ENCODE data around the gene GMPPA.

The GMPPA gene

DNA sequence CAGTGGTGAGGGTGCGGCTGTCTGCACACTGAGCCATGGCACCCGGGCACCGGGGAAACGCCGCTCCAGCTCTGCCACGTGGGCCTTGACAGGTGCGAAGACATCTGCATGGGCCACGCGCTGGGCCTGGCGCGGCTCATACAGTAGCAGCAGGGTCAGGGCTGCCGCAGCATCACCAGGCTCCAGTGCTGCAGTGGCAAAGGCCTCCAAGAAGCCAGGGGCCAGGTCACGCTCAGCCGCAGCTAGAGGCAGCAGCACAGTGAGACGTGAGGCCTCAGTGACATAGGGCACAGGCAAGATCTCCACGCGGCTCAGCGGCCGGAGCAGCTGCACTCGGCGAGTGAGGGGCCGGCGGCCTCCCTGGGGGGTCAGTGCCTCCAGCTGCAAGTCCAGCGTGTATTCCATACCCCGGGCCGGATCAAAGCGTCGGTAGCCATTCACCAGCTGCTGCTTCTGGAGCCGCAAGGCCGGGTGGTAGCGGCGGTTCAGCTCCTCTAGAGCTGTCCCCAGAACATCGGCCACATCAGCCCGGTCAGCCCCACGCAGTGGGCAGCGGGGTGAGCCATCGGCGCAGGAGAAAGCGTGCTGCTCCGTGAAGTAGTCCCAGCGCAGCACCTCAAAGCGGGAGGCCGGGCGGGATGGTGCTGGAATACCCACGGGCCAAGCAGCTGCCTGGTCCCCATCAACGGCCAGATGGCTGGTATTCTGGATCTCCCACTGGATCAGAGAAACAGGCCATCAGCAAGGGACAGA, 41.4 kb downstream of the GMPPA start:
- DNase-seq (ENCODE audit: low spot score) = no peak

DNA sequence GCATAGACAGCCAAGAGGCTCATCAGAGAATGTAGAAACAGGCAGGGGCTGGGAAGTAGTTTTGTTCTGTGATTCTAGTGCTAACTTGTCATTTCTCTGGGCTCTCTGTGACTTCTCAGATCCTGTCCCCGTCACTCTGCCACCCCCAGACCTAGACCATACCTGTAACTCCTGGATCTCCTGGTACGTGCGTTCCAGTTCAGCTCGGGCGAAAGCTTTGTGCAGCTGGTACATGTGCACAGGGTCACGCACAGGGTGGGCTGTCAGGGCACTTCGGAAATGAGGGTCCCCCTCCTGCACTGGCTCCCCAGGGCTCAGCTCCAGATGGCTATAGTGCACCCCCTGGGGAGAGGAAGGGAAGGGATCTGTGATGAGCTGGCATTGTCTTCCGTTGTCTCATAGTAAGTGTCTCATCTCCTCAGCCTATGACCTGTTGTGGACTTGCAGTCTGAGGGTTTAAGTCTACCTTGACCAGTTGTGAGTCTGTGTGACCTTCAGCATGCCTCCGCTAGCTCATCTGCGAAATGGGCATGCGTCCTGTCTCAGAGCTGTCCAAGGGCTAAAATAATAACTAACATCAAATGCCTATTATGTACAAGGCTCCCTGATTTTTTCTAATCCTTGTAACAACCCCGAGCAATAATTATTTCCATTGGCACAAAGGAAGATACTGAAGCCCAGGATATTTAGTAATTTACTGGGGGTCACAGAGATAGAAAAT, 42.3 kb downstream of the GMPPA start:
- no peak for DNase-seq (ENCODE audit: low spot score)

- peak; percentile 89 for DNase-seq (ENCODE audit: low spot score)
Measured at GRCh38 chr2:219541611-219542180, 43.0 kb downstream of the GMPPA start.

- DNase-seq (ENCODE audit: low spot score) = no peak
Measured at GRCh38 chr2:219542931-219543595, 44.4 kb downstream of the GMPPA start.

GRCh38 chr2:219543596-219544358, 45.1 kb downstream of the GMPPA start, which contains the start of the genes CHPF and TMEM198:
Gene CHPF, minus strand, starts transcription at chr2:219543809. Its CDS starts 271 bp downstream, at chr2:219543538.
Gene TMEM198, plus strand, starts transcription at chr2:219544028. Its CDS starts 700 bp downstream, at chr2:219544728.
- DNase-seq (ENCODE audit: low spot score) = peak; percentile 94

GRCh38 chr2:219544567-219544966, 45.9 kb downstream of the GMPPA start:
- no peak for DNase-seq (ENCODE audit: low spot score)

GRCh38 chr2:219545295-219545942, 46.7 kb downstream of the GMPPA start:
- DNase-seq (ENCODE audit: low spot score) = no peak

GRCh38 chr2:219545943-219546352, 47.3 kb downstream of the GMPPA start:
- no peak for DNase-seq (ENCODE audit: low spot score)

DNA sequence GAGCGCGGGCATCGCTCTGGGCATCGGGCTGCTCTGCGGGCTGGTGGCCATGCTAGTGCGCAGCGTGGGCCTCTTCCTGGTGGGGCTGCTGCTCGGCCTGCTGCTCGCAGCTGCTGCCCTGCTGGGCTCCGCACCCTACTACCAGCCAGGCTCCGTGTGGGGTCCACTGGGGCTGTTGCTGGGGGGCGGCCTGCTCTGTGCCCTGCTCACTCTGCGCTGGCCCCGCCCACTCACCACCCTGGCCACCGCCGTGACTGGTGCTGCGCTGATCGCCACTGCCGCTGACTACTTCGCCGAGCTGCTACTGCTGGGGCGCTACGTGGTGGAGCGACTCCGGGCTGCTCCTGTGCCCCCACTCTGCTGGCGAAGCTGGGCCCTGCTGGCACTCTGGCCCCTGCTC, 48.9 kb downstream of the GMPPA start:
- DNase-seq (ENCODE audit: low spot score) = no peak

GRCh38 chr2:219548990-219549389, 50.3 kb downstream of the GMPPA start:
- DNase-seq (ENCODE audit: low spot score) = no peak

DNA sequence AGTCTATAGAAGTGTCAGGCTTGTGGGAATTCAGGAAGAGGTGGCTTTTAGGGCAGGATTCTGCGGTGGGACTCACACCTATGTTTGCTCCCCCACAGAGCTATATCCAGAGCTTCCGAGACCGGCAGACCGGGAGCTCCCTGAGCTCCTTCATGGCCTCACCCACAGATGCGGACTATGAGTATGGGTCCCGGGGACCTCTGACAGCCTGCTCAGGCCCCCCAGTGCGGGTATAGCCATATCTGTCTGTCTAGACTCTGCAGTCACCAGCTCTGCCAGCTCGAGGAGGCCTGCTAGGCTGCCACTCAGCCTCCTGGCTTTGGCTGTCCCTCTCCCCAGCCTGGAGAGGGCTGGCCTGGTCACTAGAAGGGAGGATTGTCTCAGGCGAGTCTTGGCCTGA, 50.9 kb downstream of the GMPPA start:
- DNase-seq (ENCODE audit: low spot score) = no peak

DNA sequence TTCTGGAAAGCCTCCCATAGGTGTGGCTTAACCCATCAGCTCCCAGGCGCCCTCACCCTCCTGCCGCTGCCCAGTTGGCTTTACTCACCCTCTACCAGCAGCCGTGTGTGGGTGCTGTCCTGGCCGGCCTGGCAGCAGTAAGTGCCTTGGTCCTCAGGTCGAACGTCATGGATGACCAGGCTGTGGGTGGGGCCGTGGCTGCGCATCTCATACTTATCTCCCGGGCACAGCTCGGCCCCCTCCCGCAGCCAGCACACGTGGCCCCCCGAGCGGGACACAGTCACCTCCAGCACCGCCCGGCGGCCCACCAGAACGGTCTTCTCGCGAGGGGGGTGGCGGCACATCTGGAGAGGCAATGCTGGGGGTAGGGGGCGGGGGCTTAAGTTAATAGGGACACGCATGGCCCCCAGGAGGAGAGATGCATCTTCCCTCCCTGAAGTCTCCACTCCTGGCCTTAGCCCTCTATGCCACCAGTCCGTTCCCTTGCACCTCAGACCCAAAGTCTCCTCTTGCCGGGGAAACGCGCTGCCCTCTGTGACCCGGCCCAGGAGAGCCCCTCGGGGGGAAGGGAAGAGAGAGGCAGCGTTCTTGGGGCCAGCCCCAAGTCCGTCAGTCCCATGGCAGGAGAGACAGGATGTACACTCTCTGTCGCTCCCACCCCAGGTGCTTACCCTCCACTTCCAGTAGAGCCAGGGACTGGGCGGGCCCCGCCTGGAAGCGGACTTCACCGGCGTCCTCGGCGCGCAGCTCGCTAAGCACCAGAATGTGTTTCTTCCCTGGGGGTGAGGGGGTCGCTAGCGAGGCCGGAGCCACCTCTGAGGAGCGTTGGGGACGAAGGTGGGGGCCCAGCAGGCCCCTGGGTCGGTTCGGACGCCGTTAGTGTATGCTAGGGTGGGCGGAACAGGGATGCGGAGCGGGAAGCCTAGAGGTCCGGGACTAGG, 53.0 kb downstream of the GMPPA start:
- no peak for DNase-seq (ENCODE audit: low spot score)

DNA sequence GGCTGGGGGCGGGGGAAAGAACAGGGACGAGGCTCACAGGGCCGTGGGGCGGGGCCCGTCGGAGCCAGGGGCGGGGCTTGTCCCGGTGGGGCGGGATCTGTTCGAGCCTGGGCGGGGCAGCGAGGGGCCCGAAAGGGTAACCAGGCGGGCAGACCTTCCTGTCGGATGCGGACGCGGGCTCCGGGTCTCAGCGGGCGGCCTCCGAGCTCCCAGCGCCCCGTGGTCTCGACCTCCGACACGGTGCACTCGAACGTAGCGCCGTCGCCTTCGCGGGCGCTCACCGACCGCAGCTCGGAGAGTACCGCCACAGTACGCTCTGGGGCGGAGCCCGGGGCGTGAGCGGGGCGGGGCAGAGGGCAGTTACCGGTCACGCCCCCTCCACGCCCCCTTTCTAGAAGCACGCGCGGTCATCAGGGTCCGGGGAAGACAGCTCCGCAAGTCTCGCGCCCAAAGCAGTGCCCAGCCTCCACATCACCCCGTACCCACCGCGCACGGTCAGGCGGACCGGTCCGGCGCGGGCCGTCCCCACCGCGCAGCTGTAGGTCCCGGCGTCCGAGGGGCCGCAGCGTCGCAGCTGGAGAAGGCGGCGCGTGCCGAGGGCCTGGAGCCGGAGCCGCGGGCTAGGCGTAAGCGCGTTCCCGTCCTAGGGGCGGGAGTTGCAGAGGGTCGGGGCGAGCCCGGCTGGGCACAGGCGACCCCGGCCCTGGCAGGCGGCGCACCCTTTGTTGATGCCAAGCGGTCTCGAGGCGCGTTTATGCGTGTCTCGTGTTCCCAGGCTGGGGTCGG, 53.9 kb downstream of the GMPPA start:
- peak; percentile 61 for DNase-seq (ENCODE audit: low spot score)

DNA sequence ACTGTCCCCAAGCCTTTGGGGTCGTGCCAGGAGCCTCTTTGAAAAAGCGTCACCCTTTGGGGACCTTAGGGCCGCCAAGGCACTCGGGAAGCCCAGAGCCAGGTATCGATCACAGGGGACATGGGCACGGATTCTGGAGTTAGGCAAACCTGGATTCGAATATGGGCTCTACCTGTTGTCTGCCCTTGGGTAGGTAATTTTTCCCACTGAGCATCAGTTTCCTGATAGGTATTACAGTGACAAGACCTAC, 54.4 kb downstream of the GMPPA start:
- no peak for DNase-seq (ENCODE audit: low spot score)

DNA sequence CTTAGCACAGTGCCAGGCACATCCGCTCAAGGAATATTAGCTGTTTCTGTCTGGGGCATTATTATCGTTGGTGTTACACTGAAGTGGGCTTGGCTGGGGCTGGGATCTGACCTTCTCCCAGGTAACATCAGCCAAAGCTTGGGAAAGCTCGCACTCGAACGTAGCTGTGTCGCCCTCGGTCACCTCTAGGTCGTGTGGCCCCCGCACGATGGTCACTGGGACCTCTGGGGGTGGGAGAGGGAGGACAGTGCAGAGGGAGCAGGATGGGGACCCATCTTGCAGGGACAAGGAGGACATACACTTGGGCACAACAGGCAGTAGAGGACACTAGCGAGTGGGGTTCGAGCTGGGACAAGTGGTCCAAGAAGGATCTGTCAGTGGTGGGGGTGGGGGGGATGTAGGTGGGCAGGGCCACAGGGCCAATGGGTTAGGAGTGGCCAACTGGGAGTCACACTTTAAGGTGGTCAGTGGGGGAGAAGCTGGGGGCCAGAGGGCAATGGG, 54.8 kb downstream of the GMPPA start:
- DNase-seq (ENCODE audit: low spot score) = no peak

- no peak for DNase-seq (ENCODE audit: low spot score)
Measured at GRCh38 chr2:219554350-219554749, 55.7 kb downstream of the GMPPA start.

- DNase-seq (ENCODE audit: low spot score) = no peak
Measured at GRCh38 chr2:219555956-219556355, 57.3 kb downstream of the GMPPA start.

DNA sequence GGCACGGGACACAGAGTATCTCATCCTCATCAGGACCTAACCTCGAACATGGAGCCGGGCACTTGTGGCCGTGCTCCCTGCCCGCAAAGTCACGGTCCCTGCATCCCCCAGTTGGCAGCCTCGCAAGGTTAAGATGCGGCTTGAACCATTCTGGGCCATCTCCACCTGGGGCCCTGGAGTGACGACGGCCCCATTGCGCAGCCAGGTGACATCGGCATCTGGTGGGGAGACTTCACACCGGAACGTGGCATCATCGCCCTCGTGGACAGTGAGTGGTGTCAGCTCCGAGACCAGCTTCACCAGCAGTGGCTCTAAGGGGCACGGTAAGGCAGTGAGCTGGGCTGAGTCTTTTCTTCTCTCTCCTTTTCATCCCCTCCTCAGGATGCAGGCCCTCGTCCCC, 57.7 kb downstream of the GMPPA start:
- no peak for DNase-seq (ENCODE audit: low spot score)

Data from CD4-positive, alpha-beta T cell treated with Interleukin-15 for 4 hours (primary cell).